Testis (tissue), 2 donors: ENCODE data around the gene CPB1.

Experiments used
- CTCF ChIP-seq, 3 experiments: fragments of 450-650 bp in 2 of 3; fragments of 200-600 bp in 1 of 3; sonication (generic) in 1 of 3; IDR thresholded peaks; one replicate each; pipeline ENCODE4 v1.5.1; 2016 to 2019; ENCODE audit warnings: antibody characterized with exemption in 3 of 3, mild to moderate bottlenecking in 2 of 3, moderate library complexity in 1 of 3
- POLR2A ChIP-seq: fragments of 450-650 bp; IDR thresholded peaks from one replicate; pipeline ENCODE4 v1.6.1; 2017; ENCODE audit warnings: antibody characterized with exemption, mild to moderate bottlenecking, moderate library complexity

- TF ChIP-seq CTCF (IDR thresholded peaks at IDR 0.05) (no peak), POLR2A (no peak)
These were observed at the start of gene CPB1 for GRCh38 chr3:148827585-148827984.
